ENCODE measurements around the gene HOXA7. TPM values are rescaled to one million over a fixed set of nuclear protein-coding genes. Genes with fewer than 3 reads are reported as not detected.

The HOXA7 gene
- total RNA-seq, 2 donors from 2014 or later = not detected

DNA sequence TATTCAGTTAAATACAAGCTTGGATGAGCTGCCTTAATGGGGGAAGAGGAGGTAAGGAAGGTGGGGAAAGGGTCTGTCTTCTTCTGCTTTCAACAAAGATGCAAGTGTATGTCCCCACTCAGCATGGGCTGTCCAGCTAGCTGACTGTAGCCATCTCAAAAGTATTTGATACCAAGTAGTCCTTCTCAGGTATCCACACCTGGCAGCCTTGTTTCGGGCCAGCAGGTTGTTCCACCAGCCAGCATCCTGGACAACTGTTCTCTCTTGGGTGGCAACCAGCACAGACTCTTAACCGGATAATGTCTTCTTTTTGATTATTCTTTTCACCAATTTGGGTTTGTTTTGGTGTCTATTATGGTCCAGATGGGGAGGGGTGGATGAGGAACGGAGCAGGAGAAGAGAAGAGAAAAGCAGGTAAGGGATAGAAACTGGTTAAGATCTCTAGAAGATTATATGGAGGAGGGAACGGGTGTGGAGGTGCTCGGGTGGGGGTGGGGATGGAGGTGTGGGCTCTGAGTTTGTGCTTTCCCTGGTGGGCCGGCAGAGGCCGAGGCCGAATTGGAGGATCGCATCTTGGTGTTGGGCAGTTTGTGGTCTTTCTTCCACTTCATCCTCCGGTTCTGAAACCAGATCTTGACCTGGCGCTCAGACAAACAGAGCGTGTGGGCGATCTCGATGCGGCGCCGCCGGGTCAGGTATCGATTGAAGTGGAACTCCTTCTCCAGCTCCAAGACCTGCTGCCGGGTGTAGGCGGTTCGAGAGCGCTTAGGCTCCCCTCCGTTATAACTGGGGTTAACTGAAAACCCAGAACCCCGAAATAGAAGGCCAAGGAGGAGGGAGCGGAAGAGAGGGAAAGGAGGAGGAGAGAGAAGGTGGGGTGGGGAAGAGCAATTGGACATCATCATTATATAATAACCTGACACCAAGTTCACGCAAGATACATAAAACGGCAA lies 27.4 kb downstream of the HOXA7 start:
- H3K27me3 Mint-ChIP-seq = peaks cover 63% of the 10 kb centered on the region
- H3K4me3 Mint-ChIP-seq = no peak overlapping the region
- ATAC-seq (replicated peaks) = no peak
- no peak overlapping the region for H3K27ac Mint-ChIP-seq
- peaks cover 3% of the 10 kb centered on the region for H3K4me1 Mint-ChIP-seq
- no peaks in the 10 kb centered on the region for H3K9me3 Mint-ChIP-seq
- H3K36me3 Mint-ChIP-seq (ENCODE audit: low read depth) = no peaks in the 10 kb centered on the region

DNA sequence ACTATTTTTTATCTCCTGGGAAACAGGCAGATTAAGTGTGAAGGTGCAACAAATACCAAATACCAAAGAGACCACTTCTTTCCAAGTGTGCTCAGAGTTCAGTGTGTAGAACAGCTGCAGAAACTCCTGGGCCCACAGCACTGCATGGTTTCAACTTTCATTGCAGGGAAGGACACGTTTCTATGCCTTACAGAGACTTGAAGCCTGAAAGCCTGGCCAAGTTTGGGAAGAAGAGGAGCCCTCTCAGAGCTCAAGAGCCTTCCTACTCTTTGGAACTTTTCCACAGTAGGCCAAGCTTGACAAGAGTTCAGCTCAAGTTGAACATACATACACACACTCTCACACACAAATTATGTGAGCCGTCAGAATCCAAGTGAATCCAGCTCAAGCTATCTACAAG lies 28.4 kb downstream of the HOXA7 start:
- no peak overlapping the region for H3K27ac Mint-ChIP-seq
- H3K4me1 Mint-ChIP-seq = no peaks in the 10 kb centered on the region
- no peaks in the 10 kb centered on the region for H3K9me3 Mint-ChIP-seq
- H3K36me3 Mint-ChIP-seq (ENCODE audit: low read depth) = no peaks in the 10 kb centered on the region
- no peak overlapping the region for H3K4me3 Mint-ChIP-seq
- H3K27me3 Mint-ChIP-seq = peaks cover 59% of the 10 kb centered on the region
- no peak for ATAC-seq (replicated peaks)

DNA sequence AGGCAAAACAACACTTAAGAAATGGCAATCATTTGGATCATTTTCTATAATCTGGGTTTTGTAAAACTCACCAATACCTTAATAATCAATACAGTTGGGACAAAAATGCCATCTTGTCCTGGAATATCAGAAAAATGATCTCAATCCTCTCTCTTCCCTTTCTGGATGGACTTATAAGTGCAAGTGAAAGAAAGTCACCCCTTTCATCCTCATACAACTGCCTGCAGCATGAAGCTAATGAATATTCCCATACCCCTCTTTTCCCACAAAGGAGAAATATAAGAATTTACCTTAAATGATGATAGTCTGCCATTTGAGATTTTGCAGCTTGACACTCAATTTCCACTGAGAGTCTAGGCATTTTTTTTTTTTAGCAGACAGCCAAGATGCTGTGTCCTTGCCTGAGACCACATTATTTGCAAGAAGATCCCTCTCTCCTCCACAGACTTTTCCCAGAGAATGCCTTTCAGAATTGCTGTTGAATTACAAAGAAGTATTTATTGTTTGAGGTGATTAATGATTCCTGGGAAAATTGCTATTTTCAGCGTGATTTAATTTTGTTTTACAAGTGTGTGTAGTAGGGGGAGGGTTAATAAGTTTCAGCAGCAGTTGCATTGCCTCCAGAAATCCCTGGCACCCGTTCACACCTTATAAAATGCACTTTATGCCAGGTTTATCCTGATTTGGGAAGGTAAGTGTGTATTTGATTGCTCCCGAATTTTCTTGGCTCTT lies 29.7 kb downstream of the HOXA7 start:
- no peak for ATAC-seq (replicated peaks)
- Mint-ChIP-seq H3K27ac (no peak overlapping the region), H3K4me3 (no peak overlapping the region), H3K9me3 (no peaks in the 10 kb centered on the region), H3K27me3 (peaks cover 54% of the 10 kb centered on the region), H3K4me1 (no peaks in the 10 kb centered on the region), H3K36me3 (ENCODE audit: low read depth) (no peaks in the 10 kb centered on the region)

DNA sequence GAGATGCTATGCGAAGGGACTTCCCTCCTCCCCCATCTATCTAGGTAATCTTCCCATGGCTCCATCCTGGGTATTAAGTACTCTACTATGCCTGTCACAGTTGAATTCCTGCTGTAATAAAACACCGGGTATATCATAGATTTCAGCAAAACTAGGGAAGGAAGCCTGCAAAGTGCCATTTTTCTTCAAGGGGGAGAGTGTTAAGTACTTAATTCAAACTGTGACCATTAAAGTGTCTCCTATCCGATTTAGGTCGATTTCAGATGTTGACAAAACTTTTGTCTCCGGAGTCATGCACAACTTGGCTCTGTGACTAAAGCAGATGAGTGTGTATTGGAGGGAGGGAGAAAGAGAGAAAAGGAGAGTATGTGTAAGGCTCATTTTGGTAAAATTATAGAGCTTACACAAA lies 30.5 kb downstream of the HOXA7 start:
- Mint-ChIP-seq H3K4me3 (no peak overlapping the region), H3K36me3 (ENCODE audit: low read depth) (no peaks in the 10 kb centered on the region), H3K27ac (no peak overlapping the region), H3K4me1 (no peaks in the 10 kb centered on the region), H3K27me3 (peaks cover 52% of the 10 kb centered on the region), H3K9me3 (no peaks in the 10 kb centered on the region)
- no peak for ATAC-seq (replicated peaks)

DNA sequence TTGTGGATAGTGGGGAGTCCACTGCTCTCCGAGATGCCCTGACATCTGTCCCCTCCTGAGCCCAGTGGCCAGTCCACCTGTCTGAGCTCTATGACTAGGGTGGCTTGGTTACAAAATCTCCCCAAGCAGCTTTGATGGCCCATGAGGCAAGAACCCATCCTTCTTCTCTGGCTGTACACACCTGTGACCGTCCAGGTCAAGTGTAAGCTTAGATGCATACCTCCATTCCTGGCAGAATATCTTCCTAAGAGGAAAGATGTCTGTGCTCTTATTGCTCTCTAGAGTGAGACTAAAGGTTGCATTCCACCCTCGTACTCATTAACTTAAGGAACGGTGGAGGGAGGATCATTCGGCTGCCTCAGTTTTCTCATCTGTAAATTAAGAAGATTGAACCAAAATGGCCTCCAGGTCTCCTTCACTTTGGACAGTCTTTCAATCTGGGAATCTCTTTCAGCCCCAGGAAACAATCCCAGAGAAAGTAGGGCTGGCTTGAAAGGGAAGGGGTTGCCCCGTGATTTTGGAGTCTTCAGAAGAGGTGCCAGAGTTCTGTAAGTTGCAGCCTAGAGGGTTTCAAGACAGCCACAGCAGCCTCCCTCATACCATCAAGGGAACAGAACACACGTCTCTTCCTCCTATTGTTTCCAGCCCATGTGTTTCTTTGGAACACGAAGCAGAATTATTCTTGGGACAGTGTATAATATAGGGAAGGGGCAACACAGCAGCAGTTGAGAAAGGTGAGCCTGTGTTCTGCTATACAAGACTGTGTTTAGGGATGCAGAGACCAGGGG lies 31.4 kb downstream of the HOXA7 start:
- no peak for ATAC-seq (replicated peaks)
- H3K36me3 Mint-ChIP-seq (ENCODE audit: low read depth) = no peaks in the 10 kb centered on the region
- no peak overlapping the region for H3K27ac Mint-ChIP-seq
- peaks cover 52% of the 10 kb centered on the region for H3K27me3 Mint-ChIP-seq
- H3K4me3 Mint-ChIP-seq = no peak overlapping the region
- no peaks in the 10 kb centered on the region for H3K4me1 Mint-ChIP-seq
- no peaks in the 10 kb centered on the region for H3K9me3 Mint-ChIP-seq

DNA sequence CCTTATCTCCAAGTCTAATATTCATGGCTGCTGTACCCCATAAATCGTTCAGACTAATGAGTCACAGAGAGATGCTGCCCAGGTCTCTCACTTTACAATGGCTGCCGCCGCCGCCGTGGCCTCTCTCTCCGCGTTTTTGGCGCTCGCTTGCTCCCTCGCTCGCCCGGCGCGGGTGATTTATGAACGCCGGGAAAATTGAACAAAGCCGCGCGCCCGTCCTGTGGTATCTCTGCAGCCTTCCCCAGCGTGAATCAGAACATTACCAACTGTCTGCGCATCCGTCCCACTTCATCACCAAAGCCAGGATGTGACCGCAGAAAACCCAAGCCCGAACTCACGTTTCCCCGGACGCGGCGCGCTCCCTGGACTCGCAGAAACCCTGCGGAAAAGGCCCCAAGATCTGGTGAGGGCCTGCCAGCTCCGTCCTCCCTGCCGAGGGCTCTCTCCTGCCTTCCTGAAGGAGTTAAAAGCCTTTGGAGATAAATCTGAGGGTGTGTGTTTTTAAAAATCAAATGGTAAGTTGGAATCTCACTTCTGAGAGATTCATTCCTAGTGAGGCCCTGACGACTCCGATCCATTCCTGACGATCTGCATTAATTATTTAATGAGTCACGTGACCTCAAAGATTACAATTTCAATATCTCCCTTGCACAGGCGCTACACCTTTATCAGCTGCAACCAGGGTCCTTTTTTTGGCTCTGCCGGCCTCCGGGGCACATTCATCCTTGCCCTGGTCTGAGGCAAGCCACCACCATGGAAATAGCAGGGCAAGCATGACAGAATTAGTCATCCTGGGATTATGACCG lies 32.2 kb downstream of the HOXA7 start:
- H3K36me3 Mint-ChIP-seq (ENCODE audit: low read depth) = no peaks in the 10 kb centered on the region
- ATAC-seq (replicated peaks) = no peak
- H3K4me3 Mint-ChIP-seq = no peak overlapping the region
- peaks cover 49% of the 10 kb centered on the region for H3K27me3 Mint-ChIP-seq
- no peak overlapping the region for H3K27ac Mint-ChIP-seq
- H3K4me1 Mint-ChIP-seq = no peaks in the 10 kb centered on the region
- no peaks in the 10 kb centered on the region for H3K9me3 Mint-ChIP-seq

DNA sequence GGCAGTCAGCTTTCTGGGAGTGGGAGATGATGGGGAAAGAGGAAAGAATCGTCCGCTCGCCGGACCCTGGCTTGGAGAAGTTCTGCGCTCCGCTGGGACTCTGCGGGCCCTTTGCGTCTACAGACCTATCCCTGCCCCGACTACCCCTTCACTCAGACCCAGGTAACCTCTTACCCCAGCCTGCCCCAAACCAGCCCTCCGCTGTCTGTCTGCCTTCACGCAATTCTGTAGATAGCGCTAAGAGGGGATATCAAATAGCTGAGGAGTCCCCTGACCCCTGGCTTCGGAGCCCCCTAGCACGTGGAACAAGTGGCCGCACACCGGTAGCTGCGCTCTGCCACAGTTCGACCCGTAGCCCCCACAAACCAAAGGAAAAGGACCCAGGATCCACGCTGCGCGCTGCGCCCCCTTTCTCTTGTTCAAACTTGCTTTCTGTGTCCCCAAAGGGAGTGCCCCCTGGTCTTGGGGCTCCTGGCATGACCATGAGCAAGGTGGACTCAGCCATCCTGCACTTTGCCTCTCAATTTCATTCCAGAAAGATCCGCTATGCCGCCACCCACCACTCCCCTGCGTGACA lies 32.9 kb downstream of the HOXA7 start:
- Mint-ChIP-seq H3K27me3 (peaks cover 42% of the 10 kb centered on the region), H3K9me3 (no peaks in the 10 kb centered on the region), H3K27ac (no peak overlapping the region), H3K4me3 (no peak overlapping the region), H3K36me3 (ENCODE audit: low read depth) (no peaks in the 10 kb centered on the region), H3K4me1 (no peaks in the 10 kb centered on the region)
- ATAC-seq (replicated peaks) = no peak

DNA sequence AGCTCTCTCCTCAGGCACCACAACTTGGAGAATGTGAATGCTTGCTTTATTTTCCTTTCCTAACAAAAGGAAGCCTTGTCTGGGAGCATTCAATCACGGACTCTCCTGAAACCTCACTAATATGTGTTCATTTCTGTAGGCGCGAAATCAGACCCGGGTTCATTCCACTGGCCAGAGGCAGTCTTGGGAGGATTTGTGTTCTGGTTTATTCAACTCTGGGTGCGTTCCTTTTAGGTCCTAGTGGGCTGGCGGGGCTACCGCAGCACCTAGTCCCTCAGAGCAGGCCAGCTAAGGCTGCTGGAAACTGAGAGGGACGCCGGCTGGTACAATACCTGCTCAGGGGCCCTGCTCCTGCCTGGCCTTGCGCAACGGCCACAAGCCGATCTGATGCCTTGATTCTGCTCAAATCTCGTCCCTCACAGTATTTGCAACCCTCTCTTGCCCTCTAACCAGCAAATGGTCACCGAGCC lies 33.4 kb downstream of the HOXA7 start:
- Mint-ChIP-seq H3K4me3 (no peak overlapping the region), H3K36me3 (ENCODE audit: low read depth) (no peaks in the 10 kb centered on the region), H3K27me3 (peaks cover 39% of the 10 kb centered on the region), H3K4me1 (no peaks in the 10 kb centered on the region), H3K9me3 (no peaks in the 10 kb centered on the region), H3K27ac (no peak overlapping the region)
- no peak for ATAC-seq (replicated peaks)

DNA sequence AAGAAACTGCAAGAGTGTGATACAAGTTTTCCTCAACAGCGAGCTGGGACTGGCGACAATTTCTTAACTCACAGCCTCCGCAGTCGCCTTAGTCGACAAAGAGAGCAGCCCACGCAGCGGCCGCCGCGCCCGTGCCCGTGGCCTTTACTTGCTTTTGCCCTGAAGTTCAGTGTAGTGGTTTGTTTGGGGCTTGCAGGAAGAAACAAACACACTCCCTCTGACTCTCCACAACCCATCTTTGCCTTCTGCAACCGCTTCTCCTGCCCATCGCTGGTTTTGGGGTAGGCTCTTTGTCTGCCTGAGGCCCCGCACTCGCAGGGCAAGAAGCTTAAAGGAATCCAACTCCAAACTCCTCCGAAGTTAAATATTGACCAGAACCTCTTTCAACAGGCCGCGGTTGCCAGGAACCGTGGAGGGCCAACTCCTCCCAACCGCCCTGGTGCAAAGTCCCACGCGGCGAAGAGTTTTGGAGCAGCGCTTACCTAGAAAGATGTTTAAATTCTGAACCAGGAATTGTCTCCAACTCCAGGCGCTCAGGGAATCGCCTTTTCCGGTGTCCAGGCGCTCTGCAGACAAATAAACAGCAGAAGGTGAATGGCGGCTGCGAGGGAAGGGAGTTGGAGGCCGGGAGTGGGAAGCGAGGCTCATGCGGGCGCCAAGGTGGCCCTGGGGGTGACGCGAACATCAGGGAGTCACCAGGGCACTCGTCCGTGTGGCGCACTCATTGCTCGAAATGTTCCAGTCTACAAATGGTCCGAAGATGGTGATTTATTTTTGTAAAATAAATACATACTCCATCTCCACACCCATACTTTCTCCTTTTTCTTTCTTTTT lies 34.2 kb downstream of the HOXA7 start:
- ATAC-seq (replicated peaks) = no peak
- Mint-ChIP-seq H3K36me3 (ENCODE audit: low read depth) (no peaks in the 10 kb centered on the region), H3K27me3 (peaks cover 31% of the 10 kb centered on the region), H3K27ac (no peak overlapping the region), H3K9me3 (no peaks in the 10 kb centered on the region), H3K4me3 (no peak overlapping the region), H3K4me1 (no peaks in the 10 kb centered on the region)

DNA sequence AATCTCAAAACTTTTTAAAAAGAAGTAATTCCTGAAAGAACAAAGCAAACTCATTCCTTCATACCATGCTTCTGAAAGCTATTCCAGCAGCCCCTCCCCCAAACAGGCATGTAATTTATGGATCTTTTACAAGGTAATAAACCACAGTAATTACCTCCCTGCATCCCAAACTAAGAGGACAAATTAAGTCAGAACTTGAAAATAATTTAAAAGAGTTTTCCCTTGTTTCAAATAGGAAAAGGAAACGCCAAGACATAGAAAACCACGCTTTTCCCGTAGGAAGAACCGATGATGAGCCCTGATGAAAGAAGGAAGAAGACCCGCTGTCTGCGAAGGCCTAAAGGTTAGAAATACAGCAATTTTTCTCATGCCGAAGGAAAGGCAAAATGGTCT lies 34.8 kb downstream of the HOXA7 start:
- no peaks in the 10 kb centered on the region for H3K9me3 Mint-ChIP-seq
- H3K4me1 Mint-ChIP-seq = no peaks in the 10 kb centered on the region
- peaks cover 25% of the 10 kb centered on the region for H3K27me3 Mint-ChIP-seq
- no peak for ATAC-seq (replicated peaks)
- no peak overlapping the region for H3K4me3 Mint-ChIP-seq
- no peaks in the 10 kb centered on the region for H3K36me3 Mint-ChIP-seq (ENCODE audit: low read depth)
- H3K27ac Mint-ChIP-seq = no peak overlapping the region

DNA sequence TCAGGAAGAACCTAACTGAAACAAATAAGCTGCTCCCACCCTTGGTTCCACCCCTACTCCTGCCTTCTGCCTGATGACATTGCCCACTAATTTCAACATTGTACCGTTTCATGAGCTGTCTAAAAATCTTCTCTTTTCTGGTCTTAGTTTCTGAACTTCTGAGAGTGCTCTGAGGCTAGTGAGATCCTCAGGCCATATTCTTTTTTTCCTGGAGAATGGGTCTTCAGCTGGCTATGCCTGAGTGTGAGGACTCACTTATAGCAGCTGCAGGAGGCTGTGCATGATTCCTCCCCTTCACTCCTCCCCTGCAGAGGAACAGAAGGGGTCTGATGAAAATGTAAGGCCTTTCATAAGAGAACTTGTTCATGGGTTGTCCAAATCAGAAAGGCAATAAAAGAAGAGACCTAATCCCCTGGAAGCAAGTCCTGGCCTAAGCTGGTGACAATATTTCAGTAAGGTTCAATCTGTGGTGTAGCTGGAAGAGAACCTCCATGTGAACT lies 37.0 kb downstream of the HOXA7 start:
- no peaks in the 10 kb centered on the region for H3K36me3 Mint-ChIP-seq (ENCODE audit: low read depth)
- H3K9me3 Mint-ChIP-seq = no peaks in the 10 kb centered on the region
- H3K4me3 Mint-ChIP-seq = no peak overlapping the region
- no peak overlapping the region for H3K27ac Mint-ChIP-seq
- ATAC-seq (replicated peaks) = no peak
- H3K4me1 Mint-ChIP-seq = no peaks in the 10 kb centered on the region
- peaks cover 6% of the 10 kb centered on the region for H3K27me3 Mint-ChIP-seq

DNA sequence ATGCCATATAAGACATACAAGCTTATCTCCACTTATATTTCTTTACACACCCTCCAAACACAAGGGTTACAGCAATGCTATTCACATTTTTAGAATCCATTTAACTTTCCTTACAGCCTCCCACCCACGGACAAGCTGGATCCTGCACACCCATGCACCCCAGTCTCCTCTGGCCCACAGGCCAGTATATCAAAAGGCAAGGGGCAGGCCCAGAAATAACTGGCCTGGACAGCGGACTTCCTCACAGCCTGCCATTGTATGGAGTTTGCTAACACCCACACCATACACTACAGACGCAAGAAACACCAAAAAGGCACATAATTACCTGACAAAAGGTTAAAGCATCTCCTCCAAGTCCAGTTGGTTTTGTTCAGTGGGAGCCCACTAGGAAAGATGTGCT lies 37.9 kb downstream of the HOXA7 start:
- H3K36me3 Mint-ChIP-seq (ENCODE audit: low read depth) = no peaks in the 10 kb centered on the region
- no peaks in the 10 kb centered on the region for H3K9me3 Mint-ChIP-seq
- H3K27me3 Mint-ChIP-seq = no peaks in the 10 kb centered on the region
- H3K27ac Mint-ChIP-seq = no peak overlapping the region
- no peak for ATAC-seq (replicated peaks)
- no peak overlapping the region for H3K4me3 Mint-ChIP-seq
- H3K4me1 Mint-ChIP-seq = no peaks in the 10 kb centered on the region

All from activated T-helper 17 cell treated with anti-CD3 and anti-CD28 coated beads, Interleukin-2, amount 50 U/mL, for 72 hours (primary cell).